IgD-negative memory B cell (primary cell): ENCODE measurements around the gene FBXW7. TPM values are rescaled to one million over a fixed set of nuclear protein-coding genes. Genes with fewer than 3 reads are reported as not detected.

ENCODE experiments used
- H3K27ac Mint-ChIP-seq, 3 donors: one replicate each; pipeline ENCODE4 v1.8.0; 2020 to 2022; ENCODE audit warnings: mild to moderate bottlenecking in 3 of 3, mixed read lengths in 3 of 3, moderate library complexity in 1 of 3
- H3K27me3 Mint-ChIP-seq: one replicate; pipeline ENCODE4 v1.8.0; 2021; ENCODE audit warnings: mixed read lengths
- H3K36me3 Mint-ChIP-seq: one replicate; pipeline ENCODE4 v1.8.0; 2020; ENCODE audit warnings: mild to moderate bottlenecking, mixed read lengths
- H3K4me1 Mint-ChIP-seq, 3 donors: one replicate each; pipeline ENCODE4 v1.8.0; 2020 to 2022; ENCODE audit warnings: mixed read lengths in 3 of 3, mild to moderate bottlenecking in 1 of 3
- H3K4me3 Mint-ChIP-seq, 4 donors: one replicate each; pipeline ENCODE4 v1.8.0; 2020 to 2022; ENCODE audit warnings: mild to moderate bottlenecking in 4 of 4, mixed read lengths in 4 of 4, moderate library complexity in 3 of 4
- H3K9me3 Mint-ChIP-seq, 3 donors: one replicate each; pipeline ENCODE4 v1.8.0; 2020 to 2021; ENCODE audit warnings: mixed read lengths in 3 of 3, mild to moderate bottlenecking in 1 of 3
- polyA plus RNA-seq: library from polyadenylated mRNA; unstranded; fragments of 300-500 nt; fragmentation: Illumina TruSeq; gene quantifications from one replicate; pipeline ENCODE4 v1.2.3, GENCODE V29; 2021

Gene FBXW7
- polyA plus RNA-seq, 1 donor from 2014 or later = 39.7 TPM

DNA sequence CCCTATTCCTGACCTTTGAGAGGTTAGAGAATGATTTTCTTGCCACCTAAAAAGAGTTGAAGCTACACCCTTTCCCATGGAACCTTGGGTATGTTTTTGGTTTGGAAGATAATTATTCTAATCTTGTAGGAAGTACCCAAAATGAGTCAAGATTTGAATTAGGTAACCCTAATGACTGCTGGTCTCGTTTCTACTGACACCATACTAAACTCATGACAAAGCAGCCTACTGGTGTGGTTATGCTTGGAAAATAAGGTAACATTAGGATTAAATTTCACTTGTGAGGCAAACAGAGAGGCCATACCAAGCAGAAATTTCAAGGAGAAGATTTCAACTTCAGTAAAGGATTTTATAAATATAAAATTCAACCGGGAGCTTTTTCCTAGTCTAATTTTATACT is 107.9 kb downstream of the FBXW7 start:
- H3K4me1 Mint-ChIP-seq = peaks cover 11 to 23% (median 19%) of the 10 kb centered on the region in 3 donors
- H3K9me3 Mint-ChIP-seq = no peaks in the 10 kb centered on the region
- peaks cover 13% of the 10 kb centered on the region for H3K36me3 Mint-ChIP-seq
- H3K27me3 Mint-ChIP-seq = no peaks in the 10 kb centered on the region
- H3K4me3 Mint-ChIP-seq = no peak overlapping the region
- H3K27ac Mint-ChIP-seq = no peak overlapping the region

DNA sequence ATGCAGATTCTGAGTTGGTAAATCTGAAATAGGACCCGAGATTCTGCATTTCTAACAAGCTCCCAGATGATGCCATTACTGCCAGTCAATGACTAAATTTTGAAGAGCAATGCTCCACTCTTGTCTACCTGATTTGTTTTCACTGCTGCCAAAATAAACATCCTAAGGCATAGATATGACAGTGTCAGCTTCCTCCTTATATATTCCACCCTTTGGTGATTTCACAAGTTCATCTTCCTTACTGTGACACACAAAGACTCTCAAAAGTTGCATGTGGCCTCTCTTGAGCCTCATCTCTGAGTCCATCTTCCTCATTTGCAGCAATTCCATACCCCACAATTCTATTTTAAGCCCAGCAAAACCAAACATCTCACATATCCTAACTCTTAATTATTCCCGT is 110.9 kb downstream of the FBXW7 start:
- Mint-ChIP-seq H3K27me3 (no peaks in the 10 kb centered on the region), H3K36me3 (peaks cover 11% of the 10 kb centered on the region), H3K27ac (no peak overlapping the region), H3K4me1 (peaks cover 16 to 20% (median 17%) of the 10 kb centered on the region in 3 donors), H3K9me3 (no peaks in the 10 kb centered on the region), H3K4me3 (no peak overlapping the region)

DNA sequence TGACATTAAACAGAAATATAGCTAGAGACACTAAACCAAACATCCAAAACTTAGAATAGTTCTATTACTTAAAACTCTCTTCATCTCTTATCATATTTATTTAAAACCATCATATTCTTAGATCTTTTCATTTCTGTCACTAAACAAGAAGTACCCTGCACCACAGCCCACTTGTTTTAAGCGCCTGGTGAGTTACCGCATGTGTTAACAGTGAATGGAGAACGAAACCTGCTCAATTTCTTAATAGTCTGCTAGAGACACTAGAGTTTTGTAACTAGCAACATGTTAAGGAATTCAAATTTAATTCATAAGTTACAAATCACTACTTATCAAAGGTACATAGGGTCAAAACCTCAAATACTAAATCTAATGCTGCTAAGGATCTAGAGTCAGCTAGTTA is 111.5 kb downstream of the FBXW7 start:
- Mint-ChIP-seq H3K4me1 (peaks cover 16 to 20% (median 17%) of the 10 kb centered on the region in 3 donors), H3K4me3 (no peak overlapping the region), H3K27ac (no peak overlapping the region), H3K9me3 (no peaks in the 10 kb centered on the region), H3K27me3 (no peaks in the 10 kb centered on the region), H3K36me3 (peaks cover 11% of the 10 kb centered on the region)

GRCh38 chr4:152422817-152423320 is 113.0 kb downstream of the FBXW7 start:
- no peak overlapping the region for H3K27ac Mint-ChIP-seq
- H3K4me3 Mint-ChIP-seq = no peak overlapping the region
- H3K27me3 Mint-ChIP-seq = no peaks in the 10 kb centered on the region
- H3K4me1 Mint-ChIP-seq = peaks cover 15 to 20% (median 16%) of the 10 kb centered on the region in 3 donors
- peaks cover 11% of the 10 kb centered on the region for H3K36me3 Mint-ChIP-seq
- H3K9me3 Mint-ChIP-seq = no peaks in the 10 kb centered on the region

DNA sequence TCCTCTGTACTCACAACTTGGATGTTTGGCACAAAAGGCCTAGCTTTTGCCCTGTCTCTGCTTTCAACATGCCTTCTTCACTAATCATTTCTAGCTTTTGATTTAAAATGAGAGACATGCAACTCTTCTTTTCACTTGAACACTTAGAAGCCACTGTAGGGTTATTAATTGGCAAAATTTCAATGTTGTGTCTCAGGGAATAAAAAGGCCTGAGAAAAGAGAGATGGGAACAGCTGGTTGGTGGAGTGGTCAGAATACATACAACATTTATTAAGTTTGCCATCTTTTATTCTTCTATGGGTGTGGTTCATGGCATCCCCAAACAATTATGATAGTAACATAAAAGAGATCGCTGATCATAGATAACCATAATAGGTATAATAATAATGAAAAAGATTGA is 114.3 kb downstream of the FBXW7 start:
- H3K4me1 Mint-ChIP-seq = peaks cover 16 to 25% (median 19%) of the 10 kb centered on the region in 3 donors
- no peak overlapping the region for H3K4me3 Mint-ChIP-seq
- no peaks in the 10 kb centered on the region for H3K9me3 Mint-ChIP-seq
- H3K36me3 Mint-ChIP-seq = peaks cover 7% of the 10 kb centered on the region
- H3K27me3 Mint-ChIP-seq = no peaks in the 10 kb centered on the region
- no peak overlapping the region for H3K27ac Mint-ChIP-seq

- peaks cover 11 to 24% (median 21%) of the 10 kb centered on the region in 3 donors for H3K4me1 Mint-ChIP-seq
These were observed 116.1 kb downstream of the FBXW7 start for GRCh38 chr4:152419809-152420208.

DNA sequence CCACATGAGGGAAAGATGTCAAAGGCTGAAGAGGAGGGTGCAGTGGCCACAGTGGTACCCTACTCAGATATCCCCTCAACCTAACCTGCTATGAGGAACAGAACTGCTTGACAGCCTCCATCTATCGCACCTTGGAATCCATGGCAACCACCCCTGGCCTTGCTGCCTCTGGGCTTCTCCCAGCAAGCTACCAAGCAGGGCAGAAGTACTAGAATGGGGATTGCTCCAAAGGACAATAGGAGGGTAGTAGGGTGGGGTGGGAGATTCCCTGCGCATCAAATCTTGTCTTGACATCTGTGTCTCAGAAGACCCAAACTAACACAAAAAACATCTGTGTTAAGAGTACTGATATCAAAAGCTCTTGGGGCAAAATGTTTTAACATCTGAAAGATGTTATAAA is 118.2 kb downstream of the FBXW7 start:
- H3K9me3 Mint-ChIP-seq = no peaks in the 10 kb centered on the region
- H3K27ac Mint-ChIP-seq = peak overlapping the region in 1 of 3 donors; percentile 12
- H3K36me3 Mint-ChIP-seq = no peaks in the 10 kb centered on the region
- H3K27me3 Mint-ChIP-seq = no peaks in the 10 kb centered on the region
- peaks cover 3 to 26% (median 26%) of the 10 kb centered on the region in 3 donors for H3K4me1 Mint-ChIP-seq
- H3K4me3 Mint-ChIP-seq = no peak overlapping the region

More at GRCh38 chr4:152419809-152420208, 116.1 kb downstream of the FBXW7 start:
- H3K9me3 Mint-ChIP-seq = no peaks in the 10 kb centered on the region
- H3K4me3 Mint-ChIP-seq = no peak overlapping the region
- no peaks in the 10 kb centered on the region for H3K27me3 Mint-ChIP-seq
- no peak overlapping the region for H3K27ac Mint-ChIP-seq
- peaks cover 2% of the 10 kb centered on the region for H3K36me3 Mint-ChIP-seq

DNA sequence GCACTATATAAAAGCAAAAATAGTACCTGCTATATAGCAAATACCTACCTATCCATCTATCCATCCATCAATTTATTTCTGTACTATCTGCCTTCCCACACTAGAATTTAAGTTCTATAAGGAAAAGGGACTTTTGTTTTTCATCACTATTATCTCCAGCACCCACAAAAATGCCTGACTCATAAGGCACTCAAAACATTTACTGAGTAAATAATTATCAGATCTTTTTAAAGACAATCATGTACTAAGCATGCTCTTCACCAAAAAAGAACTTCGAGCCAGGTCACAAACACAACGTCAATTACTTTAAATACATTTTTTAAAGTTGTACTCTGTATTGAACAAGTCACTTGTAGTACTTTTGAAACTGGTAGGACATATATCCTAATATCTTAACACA is 119.9 kb downstream of the FBXW7 start:
- Mint-ChIP-seq H3K27ac (peak overlapping the region in 1 of 3 donors; percentile 15), H3K27me3 (no peaks in the 10 kb centered on the region), H3K36me3 (peaks cover 2% of the 10 kb centered on the region), H3K4me3 (no peak overlapping the region), H3K9me3 (no peaks in the 10 kb centered on the region), H3K4me1 (peaks cover 7 to 30% (median 27%) of the 10 kb centered on the region in 3 donors)

DNA sequence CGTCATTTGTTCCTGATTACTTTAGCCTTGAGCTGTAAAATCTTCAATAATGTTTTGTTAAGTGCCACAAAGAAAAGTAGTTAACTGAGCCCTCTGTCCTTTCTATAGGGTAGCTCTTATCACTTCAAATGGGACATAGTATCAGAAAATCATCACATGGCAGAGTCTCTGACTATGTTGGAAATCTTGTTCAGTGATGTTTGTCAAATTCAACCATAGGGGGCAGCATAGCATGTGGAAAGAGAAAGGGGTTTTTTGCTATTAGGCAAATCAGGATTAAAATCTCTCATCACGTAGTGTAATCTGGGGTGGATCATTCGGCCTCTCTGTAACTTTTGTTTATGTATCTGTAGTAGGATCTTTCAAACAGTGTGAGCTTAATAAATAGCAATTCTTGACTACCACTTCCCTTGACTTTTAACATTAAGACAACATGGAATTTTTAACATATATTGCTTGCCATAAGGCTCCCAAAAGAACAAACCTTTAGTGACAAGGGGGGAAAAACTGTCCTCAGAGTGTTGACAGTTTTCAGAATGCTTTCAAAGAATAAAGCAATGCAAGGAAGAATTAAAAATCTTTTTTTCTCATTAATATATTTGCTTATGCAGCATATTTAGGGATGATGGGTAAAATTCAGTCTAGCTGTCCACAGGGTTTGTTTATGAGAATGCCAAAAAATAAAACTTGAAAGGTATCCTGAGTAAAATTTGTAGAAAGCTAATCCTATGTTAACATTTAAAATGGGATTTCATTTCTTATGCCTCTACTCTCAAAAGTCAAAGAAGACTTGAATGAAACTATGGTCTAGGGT is 127.2 kb downstream of the FBXW7 start:
- H3K27ac Mint-ChIP-seq = peak overlapping the region in 2 of 3 donors; percentile 8 to 19
- H3K4me3 Mint-ChIP-seq = no peak overlapping the region
- no peaks in the 10 kb centered on the region for H3K9me3 Mint-ChIP-seq
- no peaks in the 10 kb centered on the region for H3K27me3 Mint-ChIP-seq
- H3K36me3 Mint-ChIP-seq = peaks cover 4% of the 10 kb centered on the region
- peaks cover 8 to 22% (median 14%) of the 10 kb centered on the region in 3 donors for H3K4me1 Mint-ChIP-seq

GRCh38 chr4:152401424-152401823 is 134.5 kb downstream of the FBXW7 start:
- Mint-ChIP-seq H3K36me3 (no peaks in the 10 kb centered on the region), H3K9me3 (no peaks in the 10 kb centered on the region), H3K4me1 (peaks cover 15 to 20% (median 15%) of the 10 kb centered on the region in 3 donors), H3K4me3 (peak overlapping the region in 1 of 4 donors; percentile 2), H3K27ac (peak overlapping the region in 1 of 3 donors; percentile 13), H3K27me3 (no peaks in the 10 kb centered on the region)

GRCh38 chr4:152399246-152399645 is 136.6 kb downstream of the FBXW7 start:
- no peak overlapping the region for H3K27ac Mint-ChIP-seq
- peak overlapping the region in 1 of 4 donors; percentile 65 for H3K4me3 Mint-ChIP-seq
- H3K36me3 Mint-ChIP-seq = no peaks in the 10 kb centered on the region
- no peaks in the 10 kb centered on the region for H3K27me3 Mint-ChIP-seq
- H3K9me3 Mint-ChIP-seq = no peaks in the 10 kb centered on the region
- H3K4me1 Mint-ChIP-seq = peaks cover 15 to 24% (median 22%) of the 10 kb centered on the region in 3 donors

DNA sequence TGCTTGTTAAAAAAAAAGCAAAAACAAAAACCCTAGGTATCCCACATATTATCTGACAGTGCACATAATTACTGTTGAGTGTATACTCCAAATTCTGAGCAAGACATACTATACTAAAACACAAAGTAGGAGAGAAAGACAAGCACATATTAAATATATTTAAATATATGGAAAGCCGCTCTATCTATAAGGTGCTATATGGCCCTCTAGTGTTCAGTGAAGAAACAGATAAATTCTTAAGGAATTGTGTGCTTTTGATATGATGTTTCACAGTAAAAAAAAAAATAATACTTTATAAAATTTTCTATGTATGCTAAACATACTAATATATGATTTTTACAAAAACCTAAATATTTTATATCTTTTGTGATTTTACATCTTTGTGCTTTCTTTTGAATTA is 137.8 kb downstream of the FBXW7 start:
- H3K27ac Mint-ChIP-seq = no peak overlapping the region
- no peaks in the 10 kb centered on the region for H3K27me3 Mint-ChIP-seq
- no peaks in the 10 kb centered on the region for H3K9me3 Mint-ChIP-seq
- H3K36me3 Mint-ChIP-seq = peaks cover 4% of the 10 kb centered on the region
- no peak overlapping the region for H3K4me3 Mint-ChIP-seq
- H3K4me1 Mint-ChIP-seq = peaks cover 15 to 26% (median 26%) of the 10 kb centered on the region in 3 donors

- Mint-ChIP-seq H3K9me3 (no peaks in the 10 kb centered on the region), H3K36me3 (peaks cover 10% of the 10 kb centered on the region), H3K27ac (no peak overlapping the region), H3K4me1 (peaks cover 12 to 23% (median 17%) of the 10 kb centered on the region in 3 donors), H3K4me3 (no peak overlapping the region), H3K27me3 (no peaks in the 10 kb centered on the region)
These were observed 141.1 kb downstream of the FBXW7 start for GRCh38 chr4:152394791-152395190.

GRCh38 chr4:152392079-152392478 is 143.8 kb downstream of the FBXW7 start:
- no peaks in the 10 kb centered on the region for H3K27me3 Mint-ChIP-seq
- H3K4me3 Mint-ChIP-seq = no peak overlapping the region
- H3K36me3 Mint-ChIP-seq = peaks cover 13% of the 10 kb centered on the region
- peaks cover 10 to 14% (median 12%) of the 10 kb centered on the region in 3 donors for H3K4me1 Mint-ChIP-seq
- H3K27ac Mint-ChIP-seq = no peak overlapping the region
- peaks cover 0 to 3% (median 0%) of the 10 kb centered on the region in 3 donors for H3K9me3 Mint-ChIP-seq

- Mint-ChIP-seq H3K36me3 (peaks cover 16% of the 10 kb centered on the region), H3K4me3 (peak overlapping the region in 1 of 4 donors; percentile 8), H3K9me3 (peaks cover 0 to 3% (median 0%) of the 10 kb centered on the region in 3 donors), H3K27me3 (no peaks in the 10 kb centered on the region), H3K4me1 (peaks cover 4 to 16% (median 5%) of the 10 kb centered on the region in 3 donors), H3K27ac (no peak overlapping the region)
These were observed 145.7 kb downstream of the FBXW7 start for GRCh38 chr4:152390216-152390615.
